HCT116 (cell line): Measurements from ENCODE around the gene SOD3. TPM values are rescaled to one million over a fixed set of nuclear protein-coding genes. Genes with fewer than 3 reads are reported as not detected.

Experiments used
- ATAC-seq: fragments of 200-7000 bp; cut with Tn5 transposase; 2 replicates; pipeline ENCODE4 v1.9.1; 2020; ENCODE audit warnings: mild to moderate bottlenecking, moderate library complexity
- BruUV-seq: library from RNA; stranded (reverse); fragments of 400-500 nt; replicated peaks from 2 replicates; lab custom pipeline; 2021; lab: Mats Ljungman, UMichigan
- CTCF ChIA-PET: fragments of 300-600 bp; sonication (Branson Sonifier 250); formaldehyde crosslinking; loops from one replicate; lab custom pipeline; 2021; ENCODE audit warnings: antibody characterized with exemption; lab: Charles Lee
- POLR2A ChIA-PET: fragments of 300-600, 350-600 bp; sonication (Branson Sonifier 250); formaldehyde crosslinking; loops from one replicate; lab custom pipeline; 2021; ENCODE audit warnings: antibody characterized with exemption; lab: Charles Lee
- RAD21 ChIA-PET, 2 experiments: fragments of 300-600 bp; sonication (Branson Sonifier 250); formaldehyde crosslinking; loops; one replicate each; lab custom pipeline; 2023; ENCODE audit warnings: low total read pairs in 2 of 2; ENCODE audit not compliant: uncharacterized antibody in 2 of 2, unreplicated experiment in 2 of 2, low non-redundant PET in 1 of 2; lab: Charles Lee
- DNase-seq: peaks from one replicate; pipeline ENCODE4 v3.0.0-alpha.2; 2010; ENCODE audit warnings: low read depth, low spot score
- H2AFZ ChIP-seq: fragments of 200-600 bp; shearing (Covaris generic), sonication (generic); 2 replicates; pipeline ENCODE4 v1.6.1; 2017; ENCODE audit warnings: low read depth, mixed run types, mixed read lengths, antibody characterized with exemption, low read length; ENCODE audit not compliant: poor library complexity, severe bottlenecking
- H3K27ac ChIP-seq: 2 replicates; pipeline ENCODE4 v1.5.1; 2012; ENCODE audit warnings: low read depth, low read length
- H3K27me3 ChIP-seq: fragments of 200-600 bp; sonication (generic); 2 replicates; pipeline ENCODE4 v1.6.1; 2016; ENCODE audit warnings: mixed run types, low read length, mixed read lengths; ENCODE audit not compliant: insufficient read depth
- H3K36me3 ChIP-seq, 2 experiments: fragments of 200-500 bp in 1 of 2; fragments of 200-600 bp in 1 of 2; sonication (Bioruptor generic) in 1 of 2; sonication (generic) in 1 of 2; 2 replicates each; pipeline versions ENCODE4 v1.5.1 to v1.6.1; 2014 to 2016; ENCODE audit warnings: low read length in 2 of 2, inconsistent platforms in 1 of 2, mixed read lengths in 1 of 2, mixed run types in 1 of 2; ENCODE audit not compliant: insufficient read depth in 2 of 2, control insufficient read depth in 1 of 2
- H3K4me1 ChIP-seq, 2 experiments: fragments of 200-600 bp in 1 of 2; sonication (generic) in 1 of 2; 2 replicates each; pipeline versions ENCODE4 v1.5.1 to v1.6.1; 2012 to 2017; ENCODE audit warnings: low read length in 2 of 2, inconsistent platforms in 1 of 2, mild to moderate bottlenecking in 1 of 2, mixed read lengths in 1 of 2, mixed run types in 1 of 2, moderate library complexity in 1 of 2; ENCODE audit not compliant: insufficient read depth in 2 of 2, control insufficient read depth in 1 of 2
- H3K4me2 ChIP-seq: fragments of 200-600 bp; sonication (generic); 2 replicates; pipeline ENCODE4 v1.6.1; 2017; ENCODE audit warnings: mixed run types, low read length, mixed read lengths
- H3K4me3 ChIP-seq, 2 experiments: fragments of 200-600 bp in 1 of 2; sonication (generic) in 1 of 2; replicated peaks in 1 of 2; 2 replicates each; pipeline ENCODE4 v1.5.1; 2011 to 2016; ENCODE audit warnings: low read length in 2 of 2, control low read depth in 1 of 2, low read depth in 1 of 2, mild to moderate bottlenecking in 1 of 2, mixed read lengths in 1 of 2, mixed run types in 1 of 2
- H3K79me2 ChIP-seq: fragments of 200-600 bp; sonication (generic); 2 replicates; pipeline ENCODE4 v1.6.1; 2017; ENCODE audit warnings: mild to moderate bottlenecking, mixed run types, low read length, moderate library complexity, mixed read lengths; ENCODE audit not compliant: insufficient read depth
- H3K9ac ChIP-seq: fragments of 200-600 bp; sonication (generic); 2 replicates; pipeline ENCODE4 v1.6.1; 2016; ENCODE audit warnings: low read length, mixed read lengths
- H3K9me2 ChIP-seq: fragments of 200-600 bp; sonication (generic), shearing (Covaris generic); 2 replicates; pipeline ENCODE4 v1.6.1; 2017; ENCODE audit warnings: mixed run types, mild to moderate bottlenecking, moderate library complexity; ENCODE audit not compliant: insufficient read depth
- H3K9me3 ChIP-seq, 2 experiments: fragments of 200-500 bp in 1 of 2; fragments of 200-600 bp in 1 of 2; sonication (Bioruptor generic) in 1 of 2; sonication (generic) in 1 of 2; 2 replicates each; pipeline ENCODE4 v1.6.1; 2014 to 2017; ENCODE audit warnings: low read length in 2 of 2, mixed read lengths in 2 of 2, inconsistent platforms in 1 of 2, low read depth in 1 of 2, mild to moderate bottlenecking in 1 of 2, mixed run types in 1 of 2, moderate library complexity in 1 of 2; ENCODE audit not compliant: control insufficient read depth in 1 of 2, insufficient read depth in 1 of 2
- H4K20me1 ChIP-seq: fragments of 200-600 bp; sonication (generic), shearing (Covaris generic); 2 replicates; pipeline ENCODE4 v1.6.1; 2017; ENCODE audit warnings: mixed run types, mild to moderate bottlenecking, moderate library complexity; ENCODE audit not compliant: insufficient read depth
- CEBPB ChIP-seq: IDR thresholded peaks from 2 replicates; pipeline ENCODE4 v1.6.1; 2012; ENCODE audit warnings: low read depth
- CTCF ChIP-seq, 3 experiments: fragments of 200-600 bp in 1 of 3; sonication (generic) in 1 of 3; IDR thresholded peaks in 2 of 3; conservative IDR thresholded peaks in 1 of 3; 2 replicates each; pipeline ENCODE4 v1.5.1; 2012 to 2017; ENCODE audit warnings: low read depth in 2 of 3, low read length in 2 of 3, antibody characterized with exemption in 1 of 3, borderline replicate concordance in 1 of 3, control low read depth in 1 of 3, mild to moderate bottlenecking in 1 of 3, mixed read lengths in 1 of 3, mixed run types in 1 of 3, moderate library complexity in 1 of 3; ENCODE audit not compliant: insufficient read depth in 1 of 3
- EZH2 ChIP-seq: fragments of 200-600 bp; sonication (generic); IDR thresholded peaks from 2 replicates; pipeline ENCODE4 v1.6.1; 2017; ENCODE audit warnings: antibody characterized with exemption, mixed run types
- RAD21 ChIP-seq: IDR thresholded peaks from 2 replicates; pipeline ENCODE4 v1.6.1; 2012; ENCODE audit warnings: low read depth, mild to moderate bottlenecking
- REST ChIP-seq: IDR thresholded peaks from 2 replicates; pipeline ENCODE4 v1.6.1; 2012; ENCODE audit warnings: low read depth
- SIN3A ChIP-seq: IDR thresholded peaks from 2 replicates; pipeline ENCODE4 v1.6.1; 2012; ENCODE audit warnings: low read depth
- YY1 ChIP-seq: IDR thresholded peaks from 2 replicates; pipeline ENCODE4 v1.6.1; 2011; ENCODE audit warnings: low read length, low read depth, moderate library complexity, mild to moderate bottlenecking; ENCODE audit not compliant: insufficient replicate concordance; ENCODE audit errors: extremely low read depth
- ZFX ChIP-seq: fragments of 450-650 bp; IDR thresholded peaks from 2 replicates; pipeline ENCODE4 v1.6.1; 2017
- ZNF274 ChIP-seq: fragments of 200-500 bp; sonication (Bioruptor generic); IDR thresholded peaks from 2 replicates; pipeline ENCODE4 v1.6.1; 2014; ENCODE audit warnings: mild to moderate bottlenecking, low read depth, low read length, inconsistent platforms
- intact Hi-C: fragments of 100-400 bp; cut with micrococcal nuclease; formaldehyde crosslinking; loops from 2 replicates; pipeline ENCODE4 v1.10.0; 2022
- total RNA-seq: library from RNA; stranded (reverse); gene quantifications from one replicate; pipeline ENCODE4 v1.2.1, GENCODE V29; 2021; ENCODE audit not compliant: unreplicated experiment
- TF ChIP-seq, protein P1 (sequence below): IDR thresholded peaks from 2 replicates; pipeline ENCODE4 v1.6.1; 2012

The SOD3 gene
- total RNA-seq, 1 experiment from 2014 or later: 0.25 TPM

GRCh38 chr4:24809376-24809775, 14.0 kb downstream of the SOD3 start:
- Histone ChIP-seq H3K9me3 (no peaks in the 10 kb centered on the region), H2AFZ (no peak overlapping the region), H3K79me2 (no peaks in the 10 kb centered on the region), H4K20me1 (no peaks in the 10 kb centered on the region), H3K9me2 (no peaks in the 10 kb centered on the region), H3K9ac (no peak overlapping the region), H3K36me3 (no peaks in the 10 kb centered on the region), H3K4me1 (no peaks in the 10 kb centered on the region), H3K4me3 (no peak overlapping the region), H3K4me2 (no peak overlapping the region), H3K27me3 (no peaks in the 10 kb centered on the region), H3K27ac (no peak overlapping the region)
- peak; percentile 83 for ATAC-seq
- DNase-seq: no peak
- no TSS peak for BruUV-seq
- intact Hi-C loops: no loop called here
- TF ChIP-seq RAD21 (0 out of 2 replicates have a peak, but pooled peaks have one; percentile 2), CTCF (IDR thresholded peaks at IDR 0.05 in 2 of 3, conservative IDR thresholded peaks at IDR 0.05 in 1 of 3; ENCODE audit: borderline replicate concordance in 1 of 3, insufficient read depth in 1 of 3, low read depth in 2 of 3, low read length in 2 of 3) (peak in 2 of 3 experiments; percentile 29 to 30; a peak in 3 of 6 replicates), ZFX (no peak), REST (no peak), YY1 (no peak), SIN3A (no peak), CEBPB (no peak), EZH2 (no peak), ZNF274 (no peak)
- TF ChIP-seq, protein P1, sequence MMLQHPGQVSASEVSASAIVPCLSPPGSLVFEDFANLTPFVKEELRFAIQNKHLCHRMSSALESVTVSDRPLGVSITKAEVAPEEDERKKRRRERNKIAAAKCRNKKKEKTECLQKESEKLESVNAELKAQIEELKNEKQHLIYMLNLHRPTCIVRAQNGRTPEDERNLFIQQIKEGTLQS: no peak
- POLR2A ChIA-PET: no interaction called here
- RAD21 ChIA-PET: no interaction called here
- CTCF ChIA-PET: no interaction called here
